SK-N-DZ (cell line): ENCODE measurements around the gene PABPN1.

Source experiments
- DNase-seq: peaks from one replicate; pipeline ENCODE4 v3.0.0-alpha.2; 2015; ENCODE audit warnings: low spot score

PABPN1 gene

DNA sequence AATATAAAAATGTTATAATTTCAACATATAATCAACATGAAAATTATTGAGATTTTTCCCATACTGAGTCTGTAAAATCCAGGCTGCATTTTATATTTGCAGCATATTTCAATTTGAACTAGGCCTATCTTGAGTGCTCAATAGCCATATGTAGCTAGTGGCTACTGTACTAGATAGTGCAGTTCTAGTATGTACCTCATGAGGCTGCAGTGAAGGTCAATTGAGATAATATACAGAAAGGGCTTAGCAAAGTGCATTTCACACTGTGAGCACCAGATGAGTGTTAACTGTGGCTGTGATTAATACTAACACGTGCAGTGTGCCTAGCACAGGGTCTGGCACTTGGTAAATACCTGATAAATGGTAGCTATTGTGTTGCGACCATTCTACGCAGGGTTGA lies 36.8 kb downstream of the PABPN1 start:
- no peak for DNase-seq

DNA sequence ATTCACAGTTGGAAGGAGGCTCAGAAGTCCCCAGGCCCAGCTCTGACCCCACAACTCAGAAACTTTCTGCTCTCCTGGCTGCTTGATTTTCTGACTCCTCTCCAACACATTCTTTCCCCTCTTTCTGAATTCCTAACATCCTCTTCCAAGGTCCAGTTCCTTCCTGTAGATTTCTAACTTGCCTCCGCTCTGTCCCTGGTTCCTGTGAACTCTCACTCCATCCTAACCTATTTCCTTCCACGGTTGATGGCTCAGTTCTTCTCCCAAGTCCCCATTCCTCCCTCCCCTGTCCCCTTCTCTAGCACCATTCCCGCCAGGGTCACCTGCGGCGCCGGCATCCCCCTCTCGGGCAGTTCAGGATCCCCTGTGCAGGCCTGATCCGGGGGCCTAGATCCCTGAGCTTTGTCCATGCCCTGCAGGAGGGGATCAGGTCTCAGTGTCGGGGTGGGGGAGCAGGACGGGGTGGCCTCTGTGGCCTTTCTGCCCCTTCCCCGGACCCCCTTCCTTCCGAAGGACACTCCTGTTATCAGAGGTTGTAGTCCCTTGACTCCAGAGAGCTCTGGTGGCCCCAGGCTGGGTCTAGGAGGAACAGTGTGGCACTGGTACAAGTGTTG lies 37.4 kb downstream of the PABPN1 start:
- no peak for DNase-seq

DNA sequence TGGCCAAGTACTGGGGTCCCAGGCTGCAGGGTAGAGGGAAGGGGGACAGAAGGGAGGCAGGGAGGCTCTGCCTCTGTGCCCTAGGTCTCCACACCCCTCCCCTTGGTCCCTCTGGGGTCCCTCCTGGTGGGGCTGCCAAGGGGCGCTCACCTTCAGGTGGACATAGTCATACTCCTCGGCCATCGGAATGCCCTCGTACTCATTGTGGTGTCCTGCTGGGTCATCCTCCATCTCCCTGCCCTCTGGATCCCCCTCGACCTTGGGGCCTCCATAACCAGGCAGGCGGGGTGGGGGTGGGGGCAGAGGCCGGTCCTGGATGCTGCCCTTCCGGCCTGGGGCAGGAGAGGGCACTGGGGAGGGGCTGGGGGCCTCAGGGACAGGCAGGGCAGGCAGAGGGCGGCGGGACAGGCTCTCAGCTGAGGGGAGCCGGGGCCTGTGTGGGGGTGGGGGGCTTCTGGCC lies 37.9 kb downstream of the PABPN1 start:
- DNase-seq: no peak

DNA sequence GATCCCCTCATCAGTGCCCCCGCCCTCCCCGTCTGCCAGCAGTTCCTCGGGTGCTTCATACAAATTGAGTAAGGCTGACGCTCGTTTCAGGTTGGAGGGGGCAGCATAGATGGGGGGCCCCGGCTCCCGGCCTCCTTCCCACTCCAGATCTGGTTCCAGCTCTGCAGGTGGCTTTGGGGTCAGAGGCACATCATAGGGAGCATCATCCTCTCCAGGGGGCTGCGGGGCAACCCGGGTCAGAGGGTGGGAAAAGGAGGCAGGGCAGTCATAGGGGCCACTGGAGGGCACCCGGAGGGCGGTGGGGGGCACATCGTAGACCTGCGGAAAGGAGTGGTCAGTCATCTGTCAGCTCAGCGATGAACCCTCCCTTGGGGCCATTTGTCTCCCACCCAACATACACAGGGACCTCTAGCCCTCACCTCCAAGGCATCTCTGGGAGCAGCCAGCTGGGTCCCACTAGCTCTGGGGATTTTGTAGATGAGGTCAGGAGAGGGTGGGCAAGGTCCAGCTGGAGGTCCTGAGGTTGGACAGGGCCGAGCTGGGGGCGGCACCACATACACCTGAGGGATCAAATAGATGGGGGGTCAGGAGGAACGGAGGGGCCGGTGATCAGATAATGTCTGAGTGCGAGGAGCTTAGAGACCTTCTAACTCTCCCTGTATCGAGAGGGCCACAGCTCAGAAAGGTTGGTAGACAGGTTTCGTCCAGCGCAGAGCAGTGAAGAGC lies 38.6 kb downstream of the PABPN1 start:
- DNase-seq: no peak

DNA sequence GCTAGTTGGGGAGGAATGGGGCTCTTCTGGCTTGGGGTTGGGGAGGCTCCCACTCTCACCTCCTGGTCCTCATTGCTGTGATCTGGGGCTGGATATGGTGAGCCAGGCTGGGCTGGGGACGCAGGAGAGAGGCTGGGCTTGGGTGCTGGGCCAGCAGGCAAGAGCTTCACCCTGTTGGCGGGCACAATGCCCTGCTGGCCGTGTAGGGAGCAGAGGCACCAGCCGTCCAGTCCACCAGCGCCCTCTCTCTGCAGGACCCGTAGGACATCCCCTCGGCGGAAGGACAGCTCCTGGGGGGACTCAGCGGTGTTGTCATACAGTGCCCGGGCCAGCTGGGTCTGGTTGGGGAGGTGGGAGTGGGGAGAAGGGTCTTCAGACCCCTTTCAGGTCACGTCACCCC lies 39.2 kb downstream of the PABPN1 start:
- no peak for DNase-seq

DNA sequence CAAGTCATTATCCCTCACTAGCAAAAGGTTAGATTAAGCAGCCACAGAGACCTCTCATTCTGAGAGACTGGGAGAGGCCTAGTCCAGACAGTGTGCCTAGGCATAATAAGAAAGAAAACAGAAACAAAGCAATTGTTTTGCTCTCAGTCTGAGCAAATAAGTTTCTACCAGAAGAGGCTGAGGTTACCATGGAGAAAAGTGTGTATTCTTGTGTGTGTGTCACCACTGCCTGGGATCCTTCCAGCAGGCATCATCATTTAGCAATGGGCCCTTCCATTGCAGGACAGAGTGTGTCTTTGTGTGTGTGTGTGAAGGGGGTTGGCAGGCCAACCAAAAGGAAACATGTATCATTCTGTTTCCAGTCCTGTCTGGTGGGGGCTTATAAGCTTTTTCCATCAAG lies 40.1 kb downstream of the PABPN1 start:
- no peak for DNase-seq

DNA sequence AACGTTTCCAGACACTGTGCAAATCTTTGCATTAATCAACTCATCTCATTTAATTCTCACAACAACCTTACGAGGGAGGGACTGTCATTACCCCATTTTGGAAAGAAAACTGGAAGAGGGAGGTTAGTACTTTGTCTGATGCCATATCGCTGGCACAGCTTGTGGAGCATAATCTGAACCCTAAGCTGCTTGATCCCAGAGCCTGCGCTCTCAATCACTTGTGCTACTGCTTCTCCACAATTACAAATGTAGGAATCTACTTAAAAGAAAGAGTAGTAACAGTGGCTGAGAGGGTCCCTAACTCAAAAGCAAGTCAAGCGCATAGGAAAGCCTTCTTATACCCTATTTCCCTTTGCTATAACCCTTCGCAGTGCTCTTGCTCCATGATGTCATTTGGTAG lies 40.5 kb downstream of the PABPN1 start:
- DNase-seq: no peak

DNA sequence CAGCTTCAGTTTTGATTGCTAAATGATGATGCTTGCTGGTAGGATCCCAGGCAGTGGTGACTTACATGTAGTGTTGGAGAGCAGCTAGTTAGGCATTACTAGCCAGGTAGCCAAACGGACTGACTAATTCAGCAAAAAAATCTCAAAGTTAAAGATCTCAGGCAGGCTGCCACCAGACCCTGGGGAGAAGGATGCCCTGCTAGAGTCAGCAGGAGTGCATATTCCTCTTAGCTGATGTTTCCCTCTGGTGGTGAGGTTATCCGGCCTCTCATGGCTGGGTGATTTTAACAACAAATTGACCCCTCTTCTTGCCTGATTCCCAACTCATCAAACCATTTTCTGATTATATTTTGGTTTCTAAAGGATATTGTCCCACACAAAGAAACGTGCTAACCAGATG lies 40.9 kb downstream of the PABPN1 start:
- DNase-seq: no peak

DNA sequence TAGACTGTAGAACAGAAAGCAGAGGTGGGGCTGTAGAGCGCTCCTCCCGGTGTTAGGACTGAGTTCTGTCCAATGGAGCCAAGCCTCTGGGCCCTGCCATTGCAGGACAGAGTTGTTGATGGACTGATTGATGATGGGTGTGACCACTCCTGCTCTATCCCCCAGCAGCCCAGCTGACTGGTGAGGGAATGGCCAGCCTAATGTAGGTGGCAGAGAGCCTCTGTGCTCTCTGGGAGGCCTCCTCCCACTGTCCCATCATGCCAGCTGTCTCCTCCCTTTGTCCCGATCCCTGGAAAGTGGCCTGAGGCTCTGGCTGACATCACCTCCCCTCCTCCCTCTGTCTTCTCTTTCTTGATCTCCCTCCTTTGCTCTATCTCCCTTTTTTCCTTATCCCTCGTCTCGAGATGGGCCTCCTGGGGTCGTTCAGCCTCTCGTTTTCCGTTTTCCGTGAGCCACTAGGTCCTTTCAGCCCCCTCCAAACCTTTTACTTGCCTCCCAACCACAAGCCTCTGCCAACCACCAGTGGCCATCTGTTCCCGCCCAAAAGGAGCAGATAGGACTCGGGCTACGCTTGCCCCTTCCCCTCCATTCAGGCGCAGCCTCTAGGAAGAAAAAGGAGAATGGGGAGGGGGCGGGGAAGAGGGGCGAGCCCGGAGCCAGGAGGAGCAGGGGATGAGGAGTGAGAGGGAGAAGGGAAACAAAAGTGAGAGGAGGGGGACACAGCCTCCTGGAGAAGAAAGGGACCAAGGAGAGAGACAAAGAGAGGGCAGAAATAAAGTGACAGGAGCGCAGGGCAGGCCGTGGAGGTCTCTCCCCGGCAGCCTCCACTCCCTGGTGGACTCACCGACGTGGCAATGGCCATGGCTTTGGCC lies 43.1 kb downstream of the PABPN1 start:
- DNase-seq: peak; percentile 60

DNA sequence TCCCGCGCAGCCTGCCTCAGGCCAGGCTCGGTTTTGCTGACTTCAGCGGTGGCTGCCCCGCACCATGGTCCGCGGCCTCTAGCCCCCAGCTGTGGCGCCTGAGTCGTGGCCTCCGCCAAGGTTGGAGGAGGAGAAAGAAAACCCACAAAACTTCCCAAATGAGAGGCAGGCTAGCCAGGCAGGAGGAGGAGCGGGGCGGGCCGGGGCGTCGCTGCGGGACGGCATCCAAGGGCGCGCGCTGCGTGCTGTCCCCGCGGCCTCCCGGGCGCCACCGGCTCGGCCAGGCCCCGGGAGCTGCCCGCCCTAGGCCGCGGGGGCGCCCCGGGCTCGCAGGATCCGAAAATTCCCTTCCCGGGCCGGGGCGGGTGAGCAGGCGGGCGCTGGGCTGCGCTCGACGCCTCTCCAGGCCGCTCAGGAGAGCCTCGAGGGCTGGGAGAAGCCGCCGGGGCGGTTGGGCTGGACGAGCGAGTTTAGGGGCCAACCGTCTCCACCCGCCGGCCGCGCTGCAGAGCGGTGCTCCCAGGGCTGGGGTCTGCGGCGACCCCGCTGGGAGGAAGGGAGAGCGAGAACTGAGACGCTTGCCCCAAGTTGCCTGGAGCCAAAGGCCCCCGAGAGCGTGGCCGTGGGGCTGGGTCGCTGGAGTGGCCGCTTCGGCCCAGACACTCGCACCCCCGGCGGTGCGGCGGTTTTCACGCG lies 43.9 kb downstream of the PABPN1 start, which contains the start of gene EFS:
EFS (minus strand) TSS at position 137 of the 696 bp plus-strand sequence. CDS start 147 bp downstream, outside the sequence.
- DNase-seq: no peak

DNA sequence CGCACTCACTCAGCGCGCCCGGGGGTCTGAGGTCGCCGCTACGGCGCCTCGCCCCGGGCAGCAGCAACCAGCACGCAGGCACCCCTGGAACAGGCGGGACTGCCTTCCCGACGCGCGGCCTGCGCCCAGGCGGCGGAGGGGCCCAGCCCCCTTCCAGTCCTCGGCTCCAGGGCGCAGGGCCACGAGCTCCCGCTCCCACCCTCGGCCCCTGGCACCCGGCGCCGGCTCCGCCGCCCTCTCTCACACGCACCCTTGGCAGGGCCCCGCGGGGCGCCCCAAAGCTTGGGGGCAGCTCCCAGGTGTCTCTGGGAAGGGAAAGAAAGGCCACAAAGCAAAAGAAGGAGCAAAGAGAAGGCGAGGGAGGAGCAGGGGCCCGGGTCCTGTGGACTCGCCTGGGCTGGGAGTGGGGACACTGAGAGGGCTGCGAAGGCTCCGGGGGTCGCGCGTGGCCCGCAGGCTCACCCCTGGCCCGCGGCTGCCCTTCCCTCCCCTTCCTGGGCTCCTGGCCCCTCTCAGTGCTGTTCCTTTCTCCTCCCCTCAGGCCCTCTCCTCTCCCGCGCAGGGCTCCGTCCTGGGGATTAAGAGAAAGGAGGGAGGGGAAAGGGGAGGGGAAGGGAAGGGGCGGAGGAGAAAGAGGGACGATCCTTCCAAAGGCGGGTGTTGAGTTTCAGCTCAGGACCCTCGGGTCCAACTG lies 44.6 kb downstream of the PABPN1 start:
- DNase-seq: peak; percentile 87

DNA sequence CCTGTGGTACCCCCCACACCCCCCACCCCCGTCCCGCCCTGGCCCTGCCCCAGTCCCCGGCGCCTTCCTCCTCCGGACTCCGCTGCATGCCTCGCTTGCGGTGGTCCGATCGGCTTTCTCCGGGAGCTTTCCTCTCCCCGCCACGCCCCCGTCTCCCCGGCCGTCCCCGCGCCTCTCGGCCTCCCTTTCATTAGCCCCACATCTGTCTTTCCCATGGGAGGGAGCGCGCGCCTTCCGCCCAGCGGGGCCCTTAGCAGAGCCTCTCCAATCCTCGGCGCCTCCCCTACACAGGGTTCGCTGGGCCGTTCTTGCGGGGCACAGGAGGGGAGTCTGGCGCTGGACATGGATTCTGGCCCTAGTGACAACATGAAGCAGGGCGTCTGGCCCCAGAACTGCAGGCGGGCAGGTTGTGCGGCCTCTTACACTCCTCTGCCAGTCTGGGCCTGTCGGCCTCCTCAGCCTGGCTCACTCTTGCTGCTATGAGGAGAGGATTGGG lies 45.2 kb downstream of the PABPN1 start:
- DNase-seq: peak; percentile 79

DNA sequence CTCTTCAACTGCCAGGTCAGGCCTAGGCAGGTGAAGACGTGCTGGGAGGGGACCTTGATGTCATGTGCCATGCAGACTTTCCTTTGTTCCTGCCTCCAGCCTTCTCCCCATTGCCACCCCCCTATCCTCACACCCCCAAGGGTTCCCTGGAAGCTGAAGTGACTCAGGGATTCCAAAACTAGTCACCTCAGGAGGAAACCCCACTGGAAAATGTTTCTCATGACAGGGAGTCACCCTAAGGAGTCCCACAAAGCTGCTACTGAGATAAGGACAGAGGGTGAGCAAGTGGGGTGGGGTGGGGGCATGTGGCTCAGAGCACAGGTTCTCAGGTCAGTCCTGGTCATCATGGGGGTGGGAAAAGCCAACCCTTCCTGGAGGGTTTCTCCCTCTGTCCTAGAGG lies 49.0 kb downstream of the PABPN1 start:
- DNase-seq: no peak

DNA sequence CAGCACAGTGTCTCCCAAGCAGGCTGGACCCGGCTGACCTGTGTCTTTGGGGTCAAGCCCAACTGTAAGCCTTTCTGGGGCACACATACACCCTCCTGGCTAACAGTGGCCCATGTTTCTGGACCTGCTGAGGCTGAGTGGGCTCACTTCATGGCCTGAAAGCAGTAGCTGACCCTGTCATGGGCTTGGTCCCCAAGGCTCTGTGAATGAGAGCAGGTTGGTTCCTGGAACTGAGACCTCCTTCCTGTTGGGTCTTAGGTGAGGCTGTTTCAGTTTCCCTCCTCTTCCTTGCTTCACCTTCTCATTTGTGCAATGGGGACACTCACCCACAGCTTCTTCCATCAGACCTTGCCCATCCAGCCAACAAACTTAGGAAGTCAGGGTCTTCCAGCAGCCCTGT lies 50.6 kb downstream of the PABPN1 start:
- DNase-seq: no peak

DNA sequence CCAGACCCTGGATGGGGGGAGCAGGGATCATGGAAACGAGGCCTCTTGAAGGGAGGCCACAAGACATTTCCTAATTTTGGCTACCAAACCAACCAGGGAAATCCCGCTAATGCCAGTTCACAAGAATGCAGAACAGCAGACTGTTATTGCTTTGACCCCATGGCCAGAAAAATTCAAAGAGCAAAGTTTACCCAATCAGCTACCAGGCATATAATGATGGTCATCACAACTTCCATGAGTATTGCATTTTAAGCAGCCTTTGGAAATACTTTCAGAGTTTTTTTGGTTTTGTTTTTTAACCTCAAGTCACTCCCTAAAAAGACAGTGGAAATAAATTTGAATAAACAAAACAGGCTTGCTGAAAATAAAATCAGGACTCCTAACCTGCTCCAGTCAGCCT lies 51.3 kb downstream of the PABPN1 start, which contains the start of gene IL25:
IL25 (plus strand) TSS at position 301 of the 400 bp plus-strand sequence.
- no peak for DNase-seq

DNA sequence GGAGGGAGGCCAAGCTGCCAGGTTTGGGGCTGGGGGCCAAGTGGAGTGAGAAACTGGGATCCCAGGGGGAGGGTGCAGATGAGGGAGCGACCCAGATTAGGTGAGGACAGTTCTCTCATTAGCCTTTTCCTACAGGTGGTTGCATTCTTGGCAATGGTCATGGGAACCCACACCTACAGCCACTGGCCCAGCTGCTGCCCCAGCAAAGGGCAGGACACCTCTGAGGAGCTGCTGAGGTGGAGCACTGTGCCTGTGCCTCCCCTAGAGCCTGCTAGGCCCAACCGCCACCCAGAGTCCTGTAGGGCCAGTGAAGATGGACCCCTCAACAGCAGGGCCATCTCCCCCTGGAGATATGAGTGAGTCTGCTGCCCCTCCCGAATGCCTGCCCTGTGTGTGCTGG lies 51.8 kb downstream of the PABPN1 start:
- DNase-seq: no peak
